Neural progenitor cell (in vitro differentiated cells): Measurements from ENCODE around the gene TMPRSS11D. TPM values are rescaled to one million over a fixed set of nuclear protein-coding genes. Genes with fewer than 3 reads are reported as not detected.

Experiments used
- DNase-seq: peaks from one replicate; pipeline ENCODE4 v3.0.0-alpha.2; 2016; ENCODE audit warnings: low spot score
- H2AFZ ChIP-seq: fragments of 200-600 bp; sonication (generic); replicated peaks from 2 replicates; pipeline ENCODE4 v1.6.1; 2016; ENCODE audit warnings: antibody characterized with exemption
- H3F3A ChIP-seq: fragments of 200-600 bp; sonication (generic); 2 replicates; pipeline ENCODE4 v1.6.1; 2016; ENCODE audit warnings: antibody characterized with exemption, low read depth
- H3K27ac ChIP-seq: fragments of 200-600 bp; sonication (generic); 2 replicates; pipeline ENCODE4 v1.5.1; 2016; ENCODE audit warnings: mild to moderate bottlenecking
- H3K27me3 ChIP-seq: fragments of 200-600 bp; sonication (generic); 2 replicates; pipeline ENCODE4 v1.6.1; 2016; ENCODE audit warnings: mild to moderate bottlenecking, moderate library complexity
- H3K36me3 ChIP-seq: fragments of 200-600 bp; sonication (generic); 2 replicates; pipeline ENCODE4 v1.5.1; 2016
- H3K4me1 ChIP-seq: fragments of 200-600 bp; sonication (generic); 2 replicates; pipeline ENCODE4 v1.6.1; 2016; ENCODE audit warnings: mixed run types
- H3K4me2 ChIP-seq: fragments of 200-600 bp; sonication (generic); 2 replicates; pipeline ENCODE4 v1.6.1; 2016
- H3K4me3 ChIP-seq: fragments of 200-600 bp; sonication (generic); 2 replicates; pipeline ENCODE4 v1.5.1; 2016
- H3K79me2 ChIP-seq: fragments of 200-600 bp; sonication (generic); 2 replicates; pipeline ENCODE4 v1.6.1; 2016; ENCODE audit warnings: low read depth
- H3K9ac ChIP-seq: fragments of 200-600 bp; sonication (generic); 2 replicates; pipeline ENCODE4 v1.6.1; 2016
- H3K9me3 ChIP-seq: fragments of 200-600 bp; sonication (generic); 2 replicates; pipeline ENCODE4 v1.5.1; 2016; ENCODE audit warnings: low read depth
- H4K20me1 ChIP-seq: fragments of 200-600 bp; sonication (generic); 2 replicates; pipeline ENCODE4 v1.6.1; 2016; ENCODE audit warnings: low read depth
- H3K27ac Mint-ChIP-seq: 3 replicates; pipeline ENCODE4 v1.8.0; 2021; ENCODE audit warnings: mixed read lengths
- H3K27me3 Mint-ChIP-seq: 2 replicates; pipeline ENCODE4 v1.8.0; 2022; ENCODE audit warnings: low read depth, mild to moderate bottlenecking, inconsistent platforms, moderate library complexity, mixed read lengths; ENCODE audit not compliant: insufficient read depth
- H3K36me3 Mint-ChIP-seq: 3 replicates; pipeline ENCODE4 v1.8.0; 2021; ENCODE audit warnings: mixed read lengths
- H3K4me1 Mint-ChIP-seq: 3 replicates; pipeline ENCODE4 v1.8.0; 2021; ENCODE audit warnings: mixed read lengths
- H3K4me3 Mint-ChIP-seq: 3 replicates; pipeline ENCODE4 v1.8.0; 2021; ENCODE audit warnings: mild to moderate bottlenecking, moderate library complexity, mixed read lengths
- H3K9me3 Mint-ChIP-seq: 3 replicates; pipeline ENCODE4 v1.8.0; 2020; ENCODE audit warnings: mixed read lengths
- CTCF ChIP-seq: fragments of 200-600 bp; sonication (generic); IDR thresholded peaks from 2 replicates; pipeline ENCODE4 v1.5.1; 2017; ENCODE audit warnings: antibody characterized with exemption, mild to moderate bottlenecking
- EZH2 ChIP-seq: fragments of 200-600 bp; sonication (generic); IDR thresholded peaks from 2 replicates; pipeline ENCODE4 v1.6.1; 2017; ENCODE audit warnings: antibody characterized with exemption, mild to moderate bottlenecking, moderate library complexity
- EZH2phosphoT487 ChIP-seq: fragments of 200-600 bp; sonication (generic); IDR thresholded peaks from 2 replicates; pipeline ENCODE4 v1.6.1; 2017; ENCODE audit warnings: antibody characterized with exemption
- total RNA-seq: library from RNA; depleted of rRNA; stranded (reverse); fragments of >200 nt; gene quantifications from 2 replicates; pipeline ENCODE4 v1.2.3, GENCODE V29; 2015; ENCODE audit warnings: low replicate concordance

The TMPRSS11D gene
- total RNA-seq, 1 donor from 2014 or later, result not detected

- Histone ChIP-seq H3K36me3 (no peaks in the 10 kb centered on the region), H3K27ac (no peak overlapping the region), H3K9ac (no peak overlapping the region), H4K20me1 (no peaks in the 10 kb centered on the region), H3K4me1 (peaks cover 11% of the 10 kb centered on the region), H3K4me2 (no peak overlapping the region), H3K79me2 (no peaks in the 10 kb centered on the region), H3K9me3 (no peaks in the 10 kb centered on the region), H3K27me3 (no peaks in the 10 kb centered on the region), H3K4me3 (no peak overlapping the region), H3F3A (no peaks in the 10 kb centered on the region), H2AFZ (no peak overlapping the region)
- TF ChIP-seq CTCF (peak; percentile 60), EZH2phosphoT487 (no peak)
- H3K9me3 Mint-ChIP-seq, result no peaks in the 10 kb centered on the region
- peaks cover 2% of the 10 kb centered on the region for H3K27me3 Mint-ChIP-seq
- peaks cover 6% of the 10 kb centered on the region for H3K4me1 Mint-ChIP-seq
- no peak overlapping the region for H3K27ac Mint-ChIP-seq
- H3K36me3 Mint-ChIP-seq, result no peaks in the 10 kb centered on the region
- peak; percentile 33 for DNase-seq
- H3K4me3 Mint-ChIP-seq, result no peak overlapping the region
These were observed 11.9 kb downstream of the TMPRSS11D start for GRCh38 chr4:67871867-67872266.

- H3K9me3 ChIP-seq, result no peaks in the 10 kb centered on the region
- TF ChIP-seq CTCF (no peak), EZH2phosphoT487 (no peak)
- H3K4me1 ChIP-seq, result peaks cover under 1% of the 10 kb centered on the region
- Mint-ChIP-seq H3K4me1 (no peaks in the 10 kb centered on the region), H3K4me3 (no peak overlapping the region), H3K9me3 (no peaks in the 10 kb centered on the region), H3K27me3 (no peaks in the 10 kb centered on the region), H3K36me3 (no peaks in the 10 kb centered on the region), H3K27ac (no peak overlapping the region)
- H3K4me3 ChIP-seq, result no peak overlapping the region
- no peaks in the 10 kb centered on the region for H4K20me1 ChIP-seq
- H2AFZ ChIP-seq, result no peak overlapping the region
- no peak for DNase-seq
- no peaks in the 10 kb centered on the region for H3K79me2 ChIP-seq
- H3K27ac ChIP-seq, result no peak overlapping the region
- H3K9ac ChIP-seq, result no peak overlapping the region
- no peaks in the 10 kb centered on the region for H3K36me3 ChIP-seq
- no peaks in the 10 kb centered on the region for H3F3A ChIP-seq
- no peaks in the 10 kb centered on the region for H3K27me3 ChIP-seq
- no peak overlapping the region for H3K4me2 ChIP-seq
These were observed 14.1 kb downstream of the TMPRSS11D start for GRCh38 chr4:67869580-67870190.

GRCh38 chr4:67861513-67861912, 22.3 kb downstream of the TMPRSS11D start:
- Histone ChIP-seq H3K36me3 (no peaks in the 10 kb centered on the region), H3K79me2 (no peaks in the 10 kb centered on the region), H3K4me2 (no peak overlapping the region), H3F3A (no peaks in the 10 kb centered on the region), H3K4me1 (no peaks in the 10 kb centered on the region), H3K27ac (no peak overlapping the region), H2AFZ (no peak overlapping the region), H3K27me3 (no peaks in the 10 kb centered on the region), H3K9ac (no peak overlapping the region), H3K4me3 (no peak overlapping the region), H3K9me3 (no peaks in the 10 kb centered on the region), H4K20me1 (no peaks in the 10 kb centered on the region)
- no peak for DNase-seq
- Mint-ChIP-seq H3K4me3 (no peak overlapping the region), H3K27ac (no peak overlapping the region), H3K9me3 (no peaks in the 10 kb centered on the region), H3K36me3 (no peaks in the 10 kb centered on the region), H3K4me1 (peaks cover 5% of the 10 kb centered on the region), H3K27me3 (no peaks in the 10 kb centered on the region)
- no peak for TF ChIP-seq EZH2
- TF ChIP-seq EZH2phosphoT487, result no peak
- TF ChIP-seq CTCF, result no peak
